ENCODE measurements around the gene SMARCA2.

SMARCA2 gene

GRCh38 chr9:2106666-2107065 is 91.5 kb downstream of the SMARCA2 start:
- no peak for DNase-seq

DNA sequence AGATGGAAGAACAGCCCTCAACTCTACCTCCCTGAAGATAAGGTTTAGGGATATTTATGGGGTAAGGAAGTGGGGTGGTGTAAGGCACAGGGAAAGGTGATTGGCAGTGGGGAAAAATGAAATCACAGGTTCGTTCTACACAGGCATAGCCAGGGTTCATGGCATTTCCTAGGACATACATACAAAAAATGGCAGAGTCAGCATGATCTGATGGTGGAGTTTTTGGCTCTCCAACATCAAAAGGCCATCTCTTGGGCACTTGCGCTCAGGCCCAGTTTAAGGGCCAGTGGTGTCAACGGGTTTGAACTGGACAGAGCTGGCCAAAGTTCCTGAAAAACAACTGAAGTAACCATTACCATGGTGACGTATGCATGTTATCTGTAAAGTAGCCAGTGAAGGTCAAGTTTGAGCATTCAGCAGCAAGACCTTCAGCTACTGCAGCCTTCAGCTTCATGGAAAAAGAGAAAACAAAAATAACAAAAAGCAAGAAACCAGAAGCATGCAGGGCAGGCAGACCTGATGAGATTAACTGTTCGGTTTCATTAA is 92.8 kb downstream of the SMARCA2 start:
- no peak for DNase-seq

DNA sequence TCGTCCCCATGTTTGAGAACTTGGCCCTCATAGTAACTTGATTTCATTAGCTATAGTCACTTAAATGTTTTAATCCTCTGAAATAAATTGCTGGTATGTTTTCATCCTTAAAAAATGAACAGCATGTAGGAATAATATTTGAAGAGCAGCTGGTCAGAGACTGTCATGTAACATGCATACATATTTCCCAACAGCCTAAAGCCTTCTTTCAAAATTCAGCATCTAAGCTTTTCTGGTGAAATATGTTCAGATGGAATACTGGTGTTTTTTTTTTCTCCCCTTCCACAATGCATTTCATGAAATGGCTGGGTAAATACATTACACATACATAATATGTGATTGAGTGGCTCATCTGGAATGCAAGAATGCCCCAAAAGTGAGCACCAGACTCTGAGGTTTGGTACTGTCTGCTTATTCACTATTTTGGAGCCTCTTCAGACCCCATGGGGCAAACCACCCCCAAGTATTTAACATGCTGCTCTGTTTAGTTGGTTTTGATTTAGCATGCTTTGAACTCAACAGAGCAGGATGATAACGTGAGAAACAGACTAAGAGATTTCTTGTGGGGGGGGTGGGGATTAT is 94.0 kb downstream of the SMARCA2 start:
- no peak for DNase-seq

- DNase-seq: no peak
Measured at GRCh38 chr9:2110036-2110435, 94.9 kb downstream of the SMARCA2 start.

DNA sequence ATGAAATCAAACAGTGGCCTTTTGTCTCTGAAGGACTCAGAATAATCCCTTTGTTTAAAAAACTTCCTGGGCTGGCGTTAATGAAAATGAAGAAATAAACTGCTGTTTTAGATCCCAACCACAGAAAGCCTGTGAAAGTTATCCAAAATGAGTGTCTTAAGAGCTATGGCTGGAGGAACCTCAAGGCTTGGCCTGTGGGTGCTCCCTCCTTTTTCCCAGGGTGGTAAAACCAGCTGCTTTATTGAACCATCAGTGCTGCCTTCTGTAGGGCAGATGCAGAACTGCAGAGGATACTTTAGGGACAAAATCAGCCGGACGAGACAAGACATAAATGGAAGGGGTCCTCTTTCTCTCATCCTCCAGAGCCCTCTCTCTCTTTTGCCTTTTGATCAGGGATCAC is 100.9 kb downstream of the SMARCA2 start:
- no peak for DNase-seq

- no peak for DNase-seq
Measured at GRCh38 chr9:2117527-2117926, 102.4 kb downstream of the SMARCA2 start.

GRCh38 chr9:2119566-2119965 is 104.4 kb downstream of the SMARCA2 start:
- no peak for DNase-seq

DNA sequence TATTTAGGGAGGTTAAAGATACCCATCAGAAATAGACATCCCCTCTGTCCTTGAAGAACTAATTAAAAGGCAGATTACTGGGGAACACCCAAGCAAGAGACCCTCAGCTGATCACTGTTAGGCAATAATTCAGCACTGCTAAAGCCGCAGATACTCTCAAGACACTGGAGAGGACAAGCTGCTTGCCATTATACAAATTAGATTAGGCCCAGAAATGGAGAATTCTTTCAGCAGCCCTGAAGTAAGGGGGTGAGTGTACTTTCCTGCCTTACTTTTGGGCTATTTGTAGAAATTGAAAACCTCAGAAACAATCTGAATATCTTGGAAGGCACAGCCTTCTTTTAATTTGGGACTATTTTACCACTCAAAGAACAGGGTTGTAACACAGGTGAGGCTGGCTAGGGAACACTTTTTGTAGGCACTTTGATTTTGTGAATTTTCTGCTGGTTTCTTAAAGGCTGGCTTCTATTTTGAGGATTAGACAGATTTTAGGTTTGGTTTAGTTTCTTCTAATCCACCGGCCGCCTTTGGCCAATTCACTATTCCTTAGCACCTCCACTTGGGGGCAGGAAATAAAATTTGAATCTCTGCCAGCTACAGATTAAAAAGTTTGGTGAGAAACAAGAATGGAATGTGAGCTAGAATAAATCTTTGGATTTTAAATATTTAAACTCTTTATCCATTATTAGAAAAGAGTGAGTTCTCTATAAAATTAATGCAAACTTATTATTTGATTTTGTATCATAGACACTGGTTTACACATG is 106.0 kb downstream of the SMARCA2 start:
- peak; percentile 40 for DNase-seq

DNA sequence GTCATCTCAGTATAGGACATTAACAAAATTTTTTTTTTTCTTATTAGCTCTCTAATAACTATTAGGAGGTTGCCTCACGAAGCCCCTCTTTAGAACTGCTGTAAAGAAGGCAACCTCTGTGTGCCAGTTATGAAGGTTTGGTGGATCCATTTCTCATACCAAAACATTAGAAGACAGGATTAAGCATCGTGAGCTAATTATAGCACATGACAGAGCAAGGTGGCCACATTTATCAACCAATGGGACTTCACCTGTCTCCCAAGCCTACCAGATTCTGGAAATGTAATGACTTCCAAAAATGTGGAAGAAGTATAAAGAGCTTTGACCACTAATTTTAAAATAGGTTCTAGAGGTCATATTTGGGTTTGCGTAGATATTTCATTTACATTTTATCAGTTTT is 107.2 kb downstream of the SMARCA2 start:
- no peak for DNase-seq

- no peak for DNase-seq
Measured at GRCh38 chr9:2125906-2126305, 110.8 kb downstream of the SMARCA2 start.

GRCh38 chr9:2126331-2126803 is 111.2 kb downstream of the SMARCA2 start:
- DNase-seq: no peak

DNA sequence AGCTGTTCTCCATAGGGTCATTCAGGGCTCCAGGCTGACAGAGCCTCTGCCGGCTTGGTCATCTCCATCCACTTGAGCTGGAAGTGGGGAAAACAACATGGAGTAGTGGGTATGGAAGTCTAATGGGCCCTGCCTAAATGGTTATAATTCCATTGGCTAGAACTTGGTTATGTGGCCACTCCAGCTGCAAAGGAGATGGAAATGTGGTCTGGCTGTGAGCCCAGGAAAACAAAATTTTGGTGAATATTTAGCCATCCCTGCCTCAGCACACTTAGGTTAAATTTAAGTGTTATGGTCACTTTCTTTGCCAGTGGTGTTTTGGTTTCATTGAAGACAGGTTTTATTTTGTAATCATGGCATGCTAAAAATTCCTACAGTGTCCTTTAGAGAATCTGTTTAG is 112.3 kb downstream of the SMARCA2 start:
- no peak for DNase-seq

- no peak for DNase-seq
Measured at GRCh38 chr9:2128141-2128540, 113.0 kb downstream of the SMARCA2 start.

GRCh38 chr9:2128618-2129017 is 113.5 kb downstream of the SMARCA2 start:
- no peak for DNase-seq

GRCh38 chr9:2130941-2131340 is 115.8 kb downstream of the SMARCA2 start:
- no peak for DNase-seq

DNA sequence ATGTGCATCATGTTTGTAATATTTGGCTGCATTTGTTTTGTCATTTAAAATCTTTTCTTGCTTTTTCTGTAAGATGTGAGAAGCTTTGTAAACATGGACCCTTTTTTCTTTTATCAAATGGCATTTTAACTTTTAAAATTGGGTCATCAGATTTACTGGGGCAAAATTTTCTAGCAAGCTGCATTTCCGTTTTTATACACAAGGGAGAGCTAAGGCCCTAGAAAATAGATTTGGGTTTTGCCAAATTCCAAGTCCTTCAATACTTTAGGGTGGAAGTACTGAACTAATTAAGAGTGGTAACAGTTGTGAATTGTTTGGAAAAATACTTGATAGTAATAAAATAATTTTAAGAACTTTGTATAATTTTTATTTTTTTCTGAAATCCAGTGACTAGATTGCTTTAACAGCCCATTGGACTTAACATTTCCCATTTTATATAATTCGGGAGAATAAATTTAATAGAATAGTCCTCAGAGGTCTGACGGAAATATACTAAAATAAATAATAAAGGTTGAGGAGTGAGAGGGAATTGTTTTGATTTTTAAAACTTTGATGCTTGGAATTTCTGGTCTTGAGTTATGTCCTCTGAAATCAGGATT is 117.4 kb downstream of the SMARCA2 start:
- DNase-seq: peak; percentile 74

DNA sequence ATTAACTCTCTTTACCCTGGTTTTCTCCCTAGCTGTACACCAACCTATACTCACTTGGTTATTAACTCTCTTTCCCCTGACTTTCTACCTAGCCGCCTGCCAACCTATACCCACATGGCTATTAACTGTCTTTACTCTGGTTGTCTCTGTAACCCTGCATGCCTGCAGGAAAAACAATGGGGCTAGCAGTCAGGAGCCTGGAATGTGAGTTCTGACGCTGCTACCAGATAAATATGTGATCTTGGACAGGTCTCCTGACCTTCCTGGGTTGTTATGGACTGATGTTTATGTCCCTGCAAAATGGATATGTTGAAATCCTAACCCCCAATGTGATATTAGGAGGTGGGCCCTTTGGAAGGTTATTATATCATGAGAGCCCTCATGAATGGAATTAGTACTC is 119.2 kb downstream of the SMARCA2 start:
- no peak for DNase-seq

- DNase-seq: no peak
Measured at GRCh38 chr9:2138646-2139045, 123.5 kb downstream of the SMARCA2 start.

DNA sequence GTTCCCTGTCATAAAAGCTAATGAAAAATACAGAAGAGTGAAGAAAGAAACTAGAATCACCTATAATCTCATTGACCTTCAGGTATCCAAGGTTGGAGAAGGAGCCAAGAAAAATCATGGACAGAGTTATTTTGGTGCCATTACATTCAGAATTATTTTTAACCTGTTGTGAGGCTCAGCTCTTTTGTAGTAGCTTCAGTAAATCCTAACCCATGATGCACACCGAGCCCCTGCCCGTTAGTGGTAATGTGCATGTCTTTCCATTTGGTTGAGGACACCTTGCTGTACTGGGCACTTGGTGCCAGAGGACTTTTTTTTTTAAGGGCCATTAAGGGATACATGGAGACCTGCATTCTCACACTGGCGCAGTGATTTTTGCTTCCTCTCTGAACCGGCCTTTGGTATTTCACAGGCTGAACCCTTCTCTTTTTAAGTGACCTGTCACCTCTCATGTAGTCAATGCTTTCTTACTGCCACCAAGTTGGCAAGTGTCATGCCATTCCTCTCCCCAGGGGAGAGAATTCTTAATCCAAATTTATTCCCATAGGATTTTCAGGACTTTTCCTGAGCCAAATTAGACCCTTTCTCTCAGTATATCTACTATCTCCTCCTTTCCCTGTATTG is 125.6 kb downstream of the SMARCA2 start:
- no peak for DNase-seq

GRCh38 chr9:2142212-2142611 is 127.1 kb downstream of the SMARCA2 start:
- DNase-seq: no peak

- no peak for DNase-seq
Measured at GRCh38 chr9:2144619-2145018, 129.5 kb downstream of the SMARCA2 start.

DNA sequence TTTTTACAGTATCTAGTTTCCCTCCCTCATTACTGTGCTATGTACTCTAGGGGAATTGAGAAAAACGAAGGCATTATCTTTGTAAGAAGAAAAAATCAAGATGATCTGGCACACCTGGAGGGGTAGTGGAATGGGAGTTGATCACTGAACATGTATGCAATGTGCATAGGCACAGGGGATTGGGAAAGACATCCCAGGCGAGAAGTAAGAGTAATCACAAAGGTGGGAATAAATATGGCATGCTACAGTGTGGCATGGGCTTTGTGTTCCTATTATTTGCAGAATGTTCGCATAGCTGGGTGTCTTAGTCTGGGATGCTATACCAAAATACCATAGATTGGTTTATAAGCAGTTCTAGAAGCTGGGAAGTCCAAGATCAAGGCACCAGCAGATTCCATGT is 130.6 kb downstream of the SMARCA2 start:
- no peak for DNase-seq

- peak; percentile 62 for DNase-seq
Measured at GRCh38 chr9:2146700-2147099, 131.6 kb downstream of the SMARCA2 start.

DNA sequence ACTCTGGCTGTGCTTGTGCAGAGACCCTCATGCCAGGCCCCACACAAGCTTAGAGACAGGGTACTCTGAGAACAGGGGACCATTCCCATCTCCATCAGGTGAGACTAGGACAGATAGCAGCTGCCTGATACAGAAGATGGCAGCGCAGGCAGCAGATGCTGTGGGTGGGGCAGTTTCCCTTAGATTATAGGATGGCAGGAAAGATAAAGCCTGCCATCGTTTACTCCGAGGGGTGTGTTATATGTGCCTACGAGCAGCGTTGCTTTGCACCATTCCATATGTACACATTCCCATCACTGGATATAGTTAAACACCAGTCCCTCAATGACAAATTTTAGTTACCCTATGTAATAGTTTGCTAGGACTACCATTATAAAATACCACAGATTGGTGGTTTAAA is 135.2 kb downstream of the SMARCA2 start:
- DNase-seq: no peak
